Keratinocyte (primary cell): ENCODE data around the gene ACKR4. TPM values are rescaled to one million over a fixed set of nuclear protein-coding genes. Genes with fewer than 3 reads are reported as not detected.
"Not testable (repeated sequence)": the region's sequence is repeated elsewhere in the genome, so short reads cannot be mapped to it uniquely, and the experiment has no call there.

ENCODE experiments used
- DNase-seq: peaks from one replicate; pipeline ENCODE4 v3.0.0-alpha.2; 2011; ENCODE audit warnings: low read depth, missing footprints, low spot score
- FAIRE-seq: peaks from 2 replicates; lab custom pipeline; 2011; peaks lifted over from hg19 to GRCh38; lab: Jason Lieb, UNC
- H2AFZ ChIP-seq: 2 replicates; pipeline ENCODE4 v1.6.0; 2012; ENCODE audit warnings: low read length, control low read depth, inconsistent platforms; ENCODE audit not compliant: control insufficient read depth
- H3K27ac ChIP-seq: 2 replicates; pipeline ENCODE4 v1.5.1; 2011; ENCODE audit warnings: low read length; ENCODE audit not compliant: control insufficient read depth, insufficient read depth
- H3K27me3 ChIP-seq: 3 replicates; pipeline ENCODE4 v1.6.0; 2011; ENCODE audit warnings: low read length; ENCODE audit not compliant: control insufficient read depth, insufficient read depth; ENCODE audit errors: extremely low read depth
- H3K36me3 ChIP-seq, 2 experiments: 2 replicates in 1 of 2; 3 replicates in 1 of 2; pipeline ENCODE4 v1.5.1; 2011; ENCODE audit warnings: low read length in 2 of 2, mild to moderate bottlenecking in 1 of 2; ENCODE audit not compliant: control insufficient read depth in 2 of 2, insufficient read depth in 2 of 2; ENCODE audit errors: extremely low read depth in 1 of 2
- H3K4me1 ChIP-seq: 3 replicates; pipeline ENCODE4 v1.5.1; 2011; ENCODE audit warnings: low read length; ENCODE audit not compliant: control insufficient read depth, insufficient read depth; ENCODE audit errors: extremely low read depth
- H3K4me2 ChIP-seq: 3 replicates; pipeline ENCODE4 v1.6.0; 2011; ENCODE audit warnings: low read depth, low read length; ENCODE audit not compliant: control insufficient read depth, insufficient read depth; ENCODE audit errors: extremely low read depth
- H3K4me3 ChIP-seq, 3 experiments: fragments of 200-600 bp in 1 of 3; sonication (generic) in 1 of 3; 2 replicates in 2 of 3; 3 replicates in 1 of 3; pipeline ENCODE4 v1.5.1; 2011 to 2016; ENCODE audit warnings: low read length in 3 of 3, mild to moderate bottlenecking in 3 of 3, control low read depth in 2 of 3, inconsistent platforms in 1 of 3, low read depth in 1 of 3, mixed read lengths in 1 of 3, mixed run types in 1 of 3, moderate library complexity in 1 of 3; ENCODE audit not compliant: control insufficient read depth in 2 of 3, insufficient read depth in 2 of 3; ENCODE audit errors: extremely low read depth in 1 of 3
- H3K79me2 ChIP-seq: 2 replicates; pipeline ENCODE4 v1.6.0; 2012; ENCODE audit warnings: low read length; ENCODE audit not compliant: control insufficient read depth, insufficient read depth
- H3K9ac ChIP-seq: 3 replicates; pipeline ENCODE4 v1.6.0; 2011; ENCODE audit warnings: low read length; ENCODE audit not compliant: control insufficient read depth, insufficient read depth; ENCODE audit errors: extremely low read depth
- H3K9me1 ChIP-seq: 3 replicates; pipeline ENCODE4 v1.6.0; 2011; ENCODE audit warnings: low read length; ENCODE audit not compliant: control insufficient read depth, insufficient read depth; ENCODE audit errors: extremely low read depth
- H3K9me3 ChIP-seq: 2 replicates; pipeline ENCODE4 v1.5.1; 2012; ENCODE audit warnings: low read depth, low read length; ENCODE audit not compliant: control insufficient read depth
- H4K20me1 ChIP-seq: 3 replicates; pipeline ENCODE4 v1.6.0; 2011; ENCODE audit warnings: low read length; ENCODE audit not compliant: control insufficient read depth, insufficient read depth; ENCODE audit errors: extremely low read depth
- EZH2 ChIP-seq: IDR thresholded peaks from one replicate; pipeline ENCODE4 v1.6.1; 2012; ENCODE audit warnings: inconsistent platforms, mild to moderate bottlenecking, low read length, moderate library complexity
- dilution Hi-C: fragments of 300-500 bp; cut with MboI; formaldehyde crosslinking; loops from one replicate; pipeline ENCODE4 v1.7.0; 2020; ENCODE audit warnings: low sequenced_read_pairs; ENCODE audit not compliant: extremely low pct_ligation_motif_present
- polyA plus RNA-seq, 5 experiments: library from polyadenylated mRNA; depleted of rRNA in 3 of 5; stranded (reverse) in 3 of 5; stranded (forward) in 1 of 5; unstranded in 1 of 5; fragments of >200 nt; gene quantifications; 1 replicate in 1 of 5; 2 replicates in 3 of 5; 3 replicates in 1 of 5; pipeline versions ENCODE4 v1.2.1 to v1.2.3, GENCODE V29; 2011 to 2012; ENCODE audit warnings: missing spikeins in 2 of 5, low read depth in 1 of 5, low replicate concordance in 1 of 5
- TF ChIP-seq, protein P1 (sequence below), 3 experiments: IDR thresholded peaks in 1 of 3; conservative IDR thresholded peaks in 1 of 3; optimal IDR thresholded peaks in 1 of 3; 2 replicates in 2 of 3; 3 replicates in 1 of 3; pipeline versions ENCODE3 to v1.5.1; 2011; ENCODE audit warnings: low read length in 3 of 3, mild to moderate bottlenecking in 3 of 3, moderate library complexity in 2 of 3, control low read depth in 1 of 3, inconsistent platforms in 1 of 3; ENCODE audit not compliant: insufficient read depth in 2 of 3; ENCODE audit errors: extremely low read depth in 1 of 3

ACKR4 gene
- polyA plus RNA-seq, 1 donor (not counting 4 experiments of a cell fraction or from before 2014, with no cell fraction given): 0.67 TPM

- FAIRE-seq: no peak
Observed at GRCh38 chr3:132598181-132598580, 1.1 kb downstream of the ACKR4 start.

DNA sequence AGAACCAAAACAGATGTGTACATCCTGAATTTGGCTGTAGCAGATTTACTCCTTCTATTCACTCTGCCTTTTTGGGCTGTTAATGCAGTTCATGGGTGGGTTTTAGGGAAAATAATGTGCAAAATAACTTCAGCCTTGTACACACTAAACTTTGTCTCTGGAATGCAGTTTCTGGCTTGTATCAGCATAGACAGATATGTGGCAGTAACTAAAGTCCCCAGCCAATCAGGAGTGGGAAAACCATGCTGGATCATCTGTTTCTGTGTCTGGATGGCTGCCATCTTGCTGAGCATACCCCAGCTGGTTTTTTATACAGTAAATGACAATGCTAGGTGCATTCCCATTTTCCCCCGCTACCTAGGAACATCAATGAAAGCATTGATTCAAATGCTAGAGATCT, 3.5 kb downstream of the ACKR4 start:
- FAIRE-seq: peak; percentile 84
- H3K9me1 ChIP-seq, H3K4me1 ChIP-seq, dilution Hi-C loops, DNase-seq, H3K4me2 ChIP-seq, H3K4me3 ChIP-seq, H3K36me3 ChIP-seq, H4K20me1 ChIP-seq, H3K9me3 ChIP-seq, H3K27ac ChIP-seq, H3K27me3 ChIP-seq, H3K79me2 ChIP-seq, H2AFZ ChIP-seq, H3K9ac ChIP-seq: not testable (repeated sequence)

More at GRCh38 chr3:132598181-132598580, 1.1 kb downstream of the ACKR4 start:
- Histone ChIP-seq H3K27ac (no peak overlapping the region), H3K36me3 (no peaks in the 10 kb centered on the region), H3K9ac (no peak overlapping the region), H3K4me1 (peaks cover 29% of the 10 kb centered on the region), H3K9me1 (no peaks in the 10 kb centered on the region), H3K4me3 (peak overlapping the region in 1 of 3 experiments; percentile 36), H2AFZ (peak overlapping the region; percentile 8), H3K4me2 (peak overlapping the region; percentile 83), H3K27me3 (no peaks in the 10 kb centered on the region), H4K20me1 (no peaks in the 10 kb centered on the region), H3K79me2 (no peaks in the 10 kb centered on the region), H3K9me3 (no peaks in the 10 kb centered on the region)
- DNase-seq: no peak
- TF ChIP-seq, protein P1, sequence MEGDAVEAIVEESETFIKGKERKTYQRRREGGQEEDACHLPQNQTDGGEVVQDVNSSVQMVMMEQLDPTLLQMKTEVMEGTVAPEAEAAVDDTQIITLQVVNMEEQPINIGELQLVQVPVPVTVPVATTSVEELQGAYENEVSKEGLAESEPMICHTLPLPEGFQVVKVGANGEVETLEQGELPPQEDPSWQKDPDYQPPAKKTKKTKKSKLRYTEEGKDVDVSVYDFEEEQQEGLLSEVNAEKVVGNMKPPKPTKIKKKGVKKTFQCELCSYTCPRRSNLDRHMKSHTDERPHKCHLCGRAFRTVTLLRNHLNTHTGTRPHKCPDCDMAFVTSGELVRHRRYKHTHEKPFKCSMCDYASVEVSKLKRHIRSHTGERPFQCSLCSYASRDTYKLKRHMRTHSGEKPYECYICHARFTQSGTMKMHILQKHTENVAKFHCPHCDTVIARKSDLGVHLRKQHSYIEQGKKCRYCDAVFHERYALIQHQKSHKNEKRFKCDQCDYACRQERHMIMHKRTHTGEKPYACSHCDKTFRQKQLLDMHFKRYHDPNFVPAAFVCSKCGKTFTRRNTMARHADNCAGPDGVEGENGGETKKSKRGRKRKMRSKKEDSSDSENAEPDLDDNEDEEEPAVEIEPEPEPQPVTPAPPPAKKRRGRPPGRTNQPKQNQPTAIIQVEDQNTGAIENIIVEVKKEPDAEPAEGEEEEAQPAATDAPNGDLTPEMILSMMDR (optimal IDR thresholded peaks at IDR 0.05 in 1 of 3, IDR thresholded peaks at IDR 0.05 in 1 of 3, conservative IDR thresholded peaks at IDR 0.05 in 1 of 3; ENCODE audit: extremely low read depth in 1 of 3, insufficient read depth in 2 of 3, low read length in 3 of 3): no peak
- TF ChIP-seq EZH2: no peak
- dilution Hi-C loops: no loop called here

DNA sequence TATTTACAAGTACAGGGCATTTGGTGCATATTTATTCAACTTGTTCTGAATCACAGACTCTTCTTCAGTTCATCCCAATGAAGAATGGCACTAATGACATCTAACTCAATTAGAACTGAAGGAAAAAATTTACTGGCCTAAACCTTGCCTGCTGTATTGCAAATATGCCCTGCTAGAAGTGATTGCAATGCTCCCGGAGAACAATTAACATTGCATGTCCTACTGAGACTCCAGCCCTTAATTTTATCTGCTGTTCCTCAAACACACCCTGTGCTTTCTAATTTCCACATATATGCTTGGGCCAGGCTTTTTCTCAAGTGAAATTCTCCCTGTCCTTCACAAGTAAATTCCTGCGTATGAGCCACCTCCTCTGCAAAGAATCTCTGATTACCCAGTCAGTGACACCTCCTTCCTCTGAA, 8.3 kb downstream of the ACKR4 start:
- TF ChIP-seq, protein P1 (optimal IDR thresholded peaks at IDR 0.05 in 1 of 3, IDR thresholded peaks at IDR 0.05 in 1 of 3, conservative IDR thresholded peaks at IDR 0.05 in 1 of 3; ENCODE audit: extremely low read depth in 1 of 3, insufficient read depth in 2 of 3, low read length in 3 of 3): no peak
- TF ChIP-seq EZH2: no peak
- DNase-seq: no peak
- H3K79me2 ChIP-seq: no peaks in the 10 kb centered on the region
- no peak overlapping the region for H3K4me2 ChIP-seq
- H3K9ac ChIP-seq: no peak overlapping the region
- H3K27ac ChIP-seq: no peak overlapping the region
- H3K4me3 ChIP-seq: no peak overlapping the region
- H3K36me3 ChIP-seq: no peaks in the 10 kb centered on the region
- peaks cover 4% of the 10 kb centered on the region for H3K4me1 ChIP-seq
- no peaks in the 10 kb centered on the region for H3K27me3 ChIP-seq
- H3K9me1 ChIP-seq: no peaks in the 10 kb centered on the region
- FAIRE-seq: no peak
- H4K20me1 ChIP-seq: no peaks in the 10 kb centered on the region
- H2AFZ ChIP-seq: no peak overlapping the region
- dilution Hi-C loops: no loop called here
- no peaks in the 10 kb centered on the region for H3K9me3 ChIP-seq
